B cell (primary cell): ENCODE results near the gene TAX1BP1. TPM values are rescaled to one million over a fixed set of nuclear protein-coding genes. Genes with fewer than 3 reads are reported as not detected.

Experiments
- ATAC-seq: fragments of 200-7000 bp; cut with Tn5 transposase; one replicate; pipeline ENCODE4 v1.10.0; 2021; ENCODE audit warnings: low read depth, mild to moderate bottlenecking, moderate number of reproducible peaks, moderate library complexity
- CTCF ChIA-PET: fragments of 350-600 bp; sonication (Branson Sonifier 250); formaldehyde crosslinking; loops from one replicate; lab custom pipeline; 2021; ENCODE audit warnings: antibody characterized with exemption, inconsistent platforms; lab: Charles Lee
- POLR2A ChIA-PET: fragments of 350-600 bp; sonication (Branson Sonifier 250); formaldehyde crosslinking; loops from one replicate; lab custom pipeline; 2021; ENCODE audit warnings: antibody characterized with exemption; lab: Charles Lee
- DNase-seq: peaks from one replicate; pipeline ENCODE4 v3.0.0; 2013
- H2AFZ ChIP-seq: 2 replicates; pipeline ENCODE4 v1.6.1; 2012; ENCODE audit warnings: mild to moderate bottlenecking, low read depth, low read length; ENCODE audit not compliant: insufficient read depth, poor library complexity, severe bottlenecking
- H3K27ac ChIP-seq, 2 donors: 1 replicate in 1 of 2; 2 replicates in 1 of 2; pipeline ENCODE4 v1.5.1; 2012 to 2013; ENCODE audit warnings: low read length in 2 of 2, mild to moderate bottlenecking in 2 of 2, moderate library complexity in 1 of 2
- H3K27me3 ChIP-seq, 4 experiments: fragments of 200-600 bp in 1 of 4; sonication (generic) in 1 of 4; replicated peaks in 1 of 4; 1 replicate in 2 of 4; 2 replicates in 2 of 4; pipeline versions ENCODE4 v1.6.1 to v1.7.0; 2013 to 2016; ENCODE audit warnings: low read length in 3 of 4, mild to moderate bottlenecking in 2 of 4, mixed read lengths in 1 of 4, moderate library complexity in 1 of 4; ENCODE audit not compliant: insufficient read depth in 4 of 4, control insufficient read depth in 3 of 4; ENCODE audit errors: control extremely low read depth in 1 of 4
- H3K36me3 ChIP-seq, 2 experiments: replicated peaks in 1 of 2; 1 replicate in 1 of 2; 2 replicates in 1 of 2; pipeline versions ENCODE4 v1.6.1 to v1.7.1; 2013; ENCODE audit warnings: low read length in 1 of 2; ENCODE audit not compliant: insufficient read depth in 2 of 2, control insufficient read depth in 1 of 2; ENCODE audit errors: control extremely low read depth in 1 of 2, extremely low read depth in 1 of 2
- H3K4me1 ChIP-seq, 2 donors: fragments of 200-600 bp in 1 of 2; sonication (generic) in 1 of 2; 1 replicate in 1 of 2; 2 replicates in 1 of 2; pipeline versions ENCODE4 v1.5.1 to v1.6.1; 2013 to 2017; ENCODE audit warnings: low read length in 2 of 2; ENCODE audit not compliant: control insufficient read depth in 2 of 2, insufficient read depth in 2 of 2
- H3K4me2 ChIP-seq: replicated peaks from 2 replicates; pipeline ENCODE3; 2012; ENCODE audit warnings: mild to moderate bottlenecking, low read depth, low read length; ENCODE audit not compliant: poor library complexity, severe bottlenecking
- H3K4me3 ChIP-seq, 5 experiments: fragments of 200-600 bp in 1 of 5; sonication (generic) in 1 of 5; 1 replicate in 3 of 5; 2 replicates in 2 of 5; pipeline versions ENCODE4 v1.5.1 to v1.7.0; 2011 to 2016; ENCODE audit warnings: low read length in 4 of 5, mild to moderate bottlenecking in 4 of 5, low read depth in 2 of 5, control low read depth in 1 of 5, moderate library complexity in 1 of 5; ENCODE audit not compliant: insufficient read depth in 1 of 5; ENCODE audit errors: control extremely low read depth in 1 of 5, extremely low read depth in 1 of 5
- H3K79me2 ChIP-seq: fragments of 200-600 bp; sonication (generic); one replicate; pipeline ENCODE4 v1.6.0; 2016; ENCODE audit warnings: low read length; ENCODE audit not compliant: control insufficient read depth, insufficient read depth
- H3K9ac ChIP-seq: fragments of 200-600 bp; sonication (generic); 2 replicates; pipeline ENCODE4 v1.6.1; 2017; ENCODE audit warnings: mild to moderate bottlenecking, low read length, moderate library complexity
- H3K9me3 ChIP-seq, 3 donors: one replicate each; pipeline versions ENCODE4 v1.6.1 to v1.7.1; 2013; ENCODE audit warnings: low read length in 2 of 3; ENCODE audit not compliant: control insufficient read depth in 2 of 3, insufficient read depth in 1 of 3; ENCODE audit errors: control extremely low read depth in 1 of 3
- H4K20me1 ChIP-seq: 2 replicates; pipeline ENCODE4 v1.6.0; 2012; ENCODE audit warnings: mild to moderate bottlenecking, low read length; ENCODE audit not compliant: insufficient read depth, control insufficient read depth, poor library complexity, severe bottlenecking
- H3K27ac Mint-ChIP-seq: one replicate; pipeline ENCODE4 v1.8.0; 2021; ENCODE audit warnings: mixed read lengths
- H3K27me3 Mint-ChIP-seq: one replicate; pipeline ENCODE4 v1.8.0; 2021; ENCODE audit warnings: mixed read lengths
- H3K4me1 Mint-ChIP-seq: one replicate; pipeline ENCODE4 v1.8.0; 2021; ENCODE audit warnings: mixed read lengths
- H3K4me3 Mint-ChIP-seq: one replicate; pipeline ENCODE4 v1.8.0; 2021; ENCODE audit warnings: mixed read lengths
- H3K9me3 Mint-ChIP-seq: one replicate; pipeline ENCODE4 v1.8.0; 2022; ENCODE audit warnings: mixed read lengths; ENCODE audit not compliant: insufficient read depth
- EZH2 ChIP-seq: IDR thresholded peaks from 2 replicates; pipeline ENCODE4 v1.6.1; 2012; ENCODE audit warnings: borderline replicate concordance, low read depth, mild to moderate bottlenecking, moderate library complexity, low read length; ENCODE audit not compliant: insufficient read depth, poor library complexity, severe bottlenecking
- WGBS: methylation state at CpG from one replicate; pipeline ENCODE4 v1.1.5; 2013; ENCODE audit warnings: missing lambda C conversion rate; ENCODE audit not compliant: insufficient coverage; 5-methylcytosine and 5-hydroxymethylcytosine counted together
- intact Hi-C: fragments of 100-400 bp; cut with micrococcal nuclease; formaldehyde crosslinking; loops from one replicate; pipeline ENCODE4 v1.10.0; 2022
- polyA plus RNA-seq: library from polyadenylated mRNA; depleted of rRNA; stranded (reverse); fragments of >200 nt; gene quantifications from 2 replicates; pipeline ENCODE4 v1.2.3, GENCODE V29; 2012
- total RNA-seq, 2 donors: library from RNA; stranded (reverse); fragments of 120-200 nt in 1 of 2; gene quantifications; 1 replicate in 1 of 2; 2 replicates in 1 of 2; pipeline versions ENCODE4 v1.2.3 to v1.2.4, GENCODE V29; 2013 to 2022
- TF ChIP-seq, protein P1 (sequence below): fragments of 200-600 bp; IDR thresholded peaks from one replicate; pipeline ENCODE4 v1.8.0; 2022; ENCODE audit warnings: antibody characterized with exemption, mild to moderate bottlenecking

Gene TAX1BP1
- total and polyA plus RNA-seq, 2 donors (not counting 1 experiment from before 2014, with no cell fraction given), result 43.1 to 104 TPM

DNA sequence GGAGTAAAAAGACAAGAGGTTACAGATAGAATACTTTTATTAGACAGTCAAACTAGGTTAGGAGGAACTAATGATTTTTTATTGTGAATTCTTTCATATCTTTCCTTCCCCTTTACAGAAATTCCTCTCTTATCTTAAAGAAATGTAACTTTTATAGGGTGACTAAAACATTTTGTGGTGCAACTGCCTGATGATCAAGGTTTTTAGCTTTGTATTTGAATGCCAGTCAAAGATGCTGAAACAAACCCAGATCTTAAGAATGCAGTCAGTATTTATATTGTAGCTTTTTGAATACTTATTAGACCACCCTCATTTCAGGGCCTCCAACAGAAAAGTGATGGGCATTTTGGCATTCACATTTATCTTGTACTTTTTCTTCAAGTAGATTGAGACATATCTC, 27.4 kb downstream of the TAX1BP1 start:
- peaks cover 13 to 28% of the 10 kb centered on the region in 2 experiments for H3K36me3 ChIP-seq
- H2AFZ ChIP-seq, result no peak overlapping the region
- no peak overlapping the region for H3K4me2 ChIP-seq
- Mint-ChIP-seq H3K9me3 (no peaks in the 10 kb centered on the region), H3K4me1 (peaks cover 3% of the 10 kb centered on the region), H3K27ac (no peak overlapping the region), H3K27me3 (no peaks in the 10 kb centered on the region), H3K4me3 (no peak overlapping the region)
- intact Hi-C loops, result no loop called here
- peaks cover 19% of the 10 kb centered on the region for H3K79me2 ChIP-seq
- DNase-seq (no peak), ATAC-seq (no peak)
- no peaks in the 10 kb centered on the region for H3K9me3 ChIP-seq
- no peak for TF ChIP-seq EZH2
- TF ChIP-seq, protein P1, sequence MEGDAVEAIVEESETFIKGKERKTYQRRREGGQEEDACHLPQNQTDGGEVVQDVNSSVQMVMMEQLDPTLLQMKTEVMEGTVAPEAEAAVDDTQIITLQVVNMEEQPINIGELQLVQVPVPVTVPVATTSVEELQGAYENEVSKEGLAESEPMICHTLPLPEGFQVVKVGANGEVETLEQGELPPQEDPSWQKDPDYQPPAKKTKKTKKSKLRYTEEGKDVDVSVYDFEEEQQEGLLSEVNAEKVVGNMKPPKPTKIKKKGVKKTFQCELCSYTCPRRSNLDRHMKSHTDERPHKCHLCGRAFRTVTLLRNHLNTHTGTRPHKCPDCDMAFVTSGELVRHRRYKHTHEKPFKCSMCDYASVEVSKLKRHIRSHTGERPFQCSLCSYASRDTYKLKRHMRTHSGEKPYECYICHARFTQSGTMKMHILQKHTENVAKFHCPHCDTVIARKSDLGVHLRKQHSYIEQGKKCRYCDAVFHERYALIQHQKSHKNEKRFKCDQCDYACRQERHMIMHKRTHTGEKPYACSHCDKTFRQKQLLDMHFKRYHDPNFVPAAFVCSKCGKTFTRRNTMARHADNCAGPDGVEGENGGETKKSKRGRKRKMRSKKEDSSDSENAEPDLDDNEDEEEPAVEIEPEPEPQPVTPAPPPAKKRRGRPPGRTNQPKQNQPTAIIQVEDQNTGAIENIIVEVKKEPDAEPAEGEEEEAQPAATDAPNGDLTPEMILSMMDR, result no peak
- H3K9ac ChIP-seq, result no peak overlapping the region
- peaks cover 31% of the 10 kb centered on the region for H4K20me1 ChIP-seq
- H3K27me3 ChIP-seq, result no peaks in the 10 kb centered on the region
- ChIA-PET CTCF (no interaction called here), POLR2A (no interaction called here)
- H3K4me1 ChIP-seq, result no peaks in the 10 kb centered on the region
- no peak overlapping the region for H3K27ac ChIP-seq
- H3K4me3 ChIP-seq, result no peak overlapping the region

- H3K9me3 Mint-ChIP-seq, result no peaks in the 10 kb centered on the region
- TF ChIP-seq, protein P1, result no peak
- TF ChIP-seq EZH2, result no peak
- intact Hi-C loops, result loop anchor here (5.0 kb wide), 1 partner anchor 559 kb away; no protein-coding TSS in a partner anchor
- no CpG with 5 or more reads among the region's 2 CpGs for WGBS
- no peaks in the 10 kb centered on the region for H3K27me3 Mint-ChIP-seq
- no peak overlapping the region for H3K27ac Mint-ChIP-seq
- H3K4me1 ChIP-seq, result no peaks in the 10 kb centered on the region
- peaks cover 17 to 23% of the 10 kb centered on the region in 2 experiments for H3K36me3 ChIP-seq
- H3K27me3 ChIP-seq, result no peaks in the 10 kb centered on the region
- ChIA-PET POLR2A (no interaction called here), CTCF (no interaction called here)
- no peak overlapping the region for H3K9ac ChIP-seq
- H3K79me2 ChIP-seq, result peaks cover 4% of the 10 kb centered on the region
- H3K4me3 ChIP-seq, result no peak overlapping the region
- H3K27ac ChIP-seq, result no peak overlapping the region
- DNase-seq (no peak), ATAC-seq (no peak)
- no peak overlapping the region for H2AFZ ChIP-seq
- no peaks in the 10 kb centered on the region for H3K9me3 ChIP-seq
- H3K4me3 Mint-ChIP-seq, result no peak overlapping the region
- no peak overlapping the region for H3K4me2 ChIP-seq
- H4K20me1 ChIP-seq, result peaks cover 26% of the 10 kb centered on the region
- H3K4me1 Mint-ChIP-seq, result no peaks in the 10 kb centered on the region
Measured at GRCh38 chr7:27771111-27771510, 31.1 kb downstream of the TAX1BP1 start.
